ENCODE measurements around the gene KCNK3. TPM values are rescaled to one million over a fixed set of nuclear protein-coding genes. Genes with fewer than 3 reads are reported as not detected.
A peak's percentile ranks its signal among the peaks of the same experiment; 100 is the strongest.

Gene KCNK3
- total RNA-seq, 4 donors from 2014 or later: 2.0 to 13.9 (median 9.8) TPM

GRCh38 chr2:26764078-26764887 is 71.8 kb downstream of the KCNK3 start, which contains the start of gene SLC35F6:
TSS of gene SLC35F6 (plus strand) at chr2:26764284. CDS start at chr2:26764350, 66 bp downstream.
- H3K27ac ChIP-seq: peak within 1 kb of the TSS; percentile 54 to 95 (median 93)
- peaks cover 0 to 54% (median 28%) of the 10 kb centered on the region in 3 donors for H3K4me1 ChIP-seq
- 0% methylated on average over 7 of the region's 68 CpGs; no CpG with 5 or more reads in 1 of the 2 donors for WGBS, 2 donors (ENCODE audit: low coverage in 1 of 2)
- H3K9me3 ChIP-seq: no peaks in the 10 kb centered on the region
- ATAC-seq: peak; percentile 91
- H3K36me3 ChIP-seq: no peaks in the 10 kb centered on the region
- TF ChIP-seq EP300 (IDR thresholded peaks at IDR 0.05) (no peak), CTCF (IDR thresholded peaks at IDR 0.05) (peak in 1 of 4 experiments; percentile 34), POLR2A (IDR thresholded peaks at IDR 0.05) (peak; percentile 86 to 90), POLR2AphosphoS5 (IDR thresholded peaks at IDR 0.05) (peak; percentile 89)
- no peaks in the 10 kb centered on the region for H3K27me3 ChIP-seq
- H3K4me3 ChIP-seq: peak within 1 kb of the TSS; percentile 55 to 71

- H3K9me3 ChIP-seq: no peaks in the 10 kb centered on the region
- WGBS, 2 donors (ENCODE audit: low coverage in 1 of 2): 6% methylated on average over 3 of the region's 3 CpGs; no CpG with 5 or more reads in 1 of the 2 donors
- TF ChIP-seq POLR2AphosphoS5 (IDR thresholded peaks at IDR 0.05) (no peak), POLR2A (IDR thresholded peaks at IDR 0.05) (no peak), EP300 (IDR thresholded peaks at IDR 0.05) (no peak), CTCF (IDR thresholded peaks at IDR 0.05) (no peak)
- peaks cover 0 to 61% (median 34%) of the 10 kb centered on the region in 3 donors for H3K4me1 ChIP-seq
- ATAC-seq: no peak
- no peaks in the 10 kb centered on the region for H3K27me3 ChIP-seq
- no peaks in the 10 kb centered on the region for H3K36me3 ChIP-seq
- H3K27ac ChIP-seq: peak overlapping the region; percentile 54 to 95 (median 93)
- peak overlapping the region; percentile 55 to 71 for H3K4me3 ChIP-seq
Observed at GRCh38 chr2:26764906-26765305, 72.4 kb downstream of the KCNK3 start.

- Histone ChIP-seq H3K4me1 (peaks cover 0 to 68% (median 42%) of the 10 kb centered on the region in 3 donors), H3K27ac (peak overlapping the region in 3 of 4 donors; percentile 91 to 95 (median 95)), H3K4me3 (peak overlapping the region in 1 of 2 donors; percentile 71), H3K9me3 (no peaks in the 10 kb centered on the region), H3K27me3 (no peaks in the 10 kb centered on the region), H3K36me3 (no peaks in the 10 kb centered on the region)
- TF ChIP-seq CTCF (IDR thresholded peaks at IDR 0.05) (no peak), POLR2AphosphoS5 (IDR thresholded peaks at IDR 0.05) (no peak), EP300 (IDR thresholded peaks at IDR 0.05) (no peak), POLR2A (IDR thresholded peaks at IDR 0.05) (no peak)
- 62% methylated on average over 3 of the region's 10 CpGs; no CpG with 5 or more reads in 1 of the 2 donors for WGBS, 2 donors (ENCODE audit: low coverage in 1 of 2)
- ATAC-seq: no peak
Observed at GRCh38 chr2:26765475-26766200, 73.1 kb downstream of the KCNK3 start.

- 29 to 35% methylated on average over 2 to 3 of the region's 5 CpGs for WGBS, 2 donors (ENCODE audit: low coverage in 1 of 2)
- TF ChIP-seq CTCF (IDR thresholded peaks at IDR 0.05) (no peak), POLR2AphosphoS5 (IDR thresholded peaks at IDR 0.05) (no peak), EP300 (IDR thresholded peaks at IDR 0.05) (no peak), POLR2A (IDR thresholded peaks at IDR 0.05) (no peak)
- Histone ChIP-seq H3K27ac (peak overlapping the region in 3 of 4 donors; percentile 28 to 95 (median 82)), H3K4me1 (peaks cover 13 to 83% (median 56%) of the 10 kb centered on the region in 3 donors), H3K9me3 (no peaks in the 10 kb centered on the region), H3K36me3 (no peaks in the 10 kb centered on the region), H3K4me3 (no peak overlapping the region), H3K27me3 (no peaks in the 10 kb centered on the region)
- ATAC-seq: no peak
Observed at GRCh38 chr2:26767129-26767528, 74.6 kb downstream of the KCNK3 start.

All from gastroesophageal sphincter (tissue), 4 donors.